ENCODE data around the gene GNRHR. TPM values are rescaled to one million over a fixed set of nuclear protein-coding genes. Genes with fewer than 3 reads are reported as not detected.
"Not testable (repeated sequence)": the region's sequence is repeated elsewhere in the genome, so short reads cannot be mapped to it uniquely, and the experiment has no call there.

GNRHR gene
- total and polyA plus RNA-seq, 2 donors (not counting 1 experiment from before 2014, with no cell fraction given) = not detected

DNA sequence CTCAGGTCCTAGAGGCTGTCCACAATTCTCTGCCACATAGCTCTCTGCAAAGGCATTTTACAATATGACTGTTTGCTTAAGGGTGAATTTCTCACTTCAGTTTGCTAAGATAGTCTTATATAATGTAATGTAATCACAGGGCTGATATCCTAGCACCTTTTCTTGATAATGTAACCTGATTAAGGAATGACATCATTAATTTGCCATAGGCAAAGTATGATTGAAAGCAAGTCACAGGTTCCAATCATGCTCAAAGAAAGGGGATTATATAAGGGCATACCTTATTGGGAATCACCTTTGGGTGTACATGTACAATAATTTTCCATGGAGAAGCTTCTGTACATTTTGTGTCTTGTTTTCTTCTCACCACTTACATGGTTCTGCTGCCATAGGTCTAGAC lies 18.9 kb downstream of the GNRHR start:
- Histone ChIP-seq H3K4me1 (ENCODE audit: control insufficient read depth, extremely low read depth, insufficient read depth, low read length) (no peaks in the 10 kb centered on the region), H3K79me2 (ENCODE audit: control insufficient read depth, insufficient read depth, low read length) (no peaks in the 10 kb centered on the region), H3K27ac (ENCODE audit: insufficient read depth, low read length) (no peak overlapping the region), H3K27me3 (ENCODE audit: control insufficient read depth, insufficient read depth, low read length) (no peaks in the 10 kb centered on the region), H3K9ac (ENCODE audit: insufficient read depth, low read length) (no peak overlapping the region), H4K20me1 (ENCODE audit: control insufficient read depth, extremely low read depth, insufficient read depth, low read length) (no peaks in the 10 kb centered on the region), H2AFZ (ENCODE audit: low read length) (no peak overlapping the region), H3K4me3 (replicated peaks in 1 of 4; ENCODE audit: control extremely low read depth in 1 of 4, insufficient read depth in 1 of 4, low read depth in 3 of 4, low read length in 4 of 4) (no peak overlapping the region), H3K9me3 (ENCODE audit: control insufficient read depth, insufficient read depth, low read depth, low read length) (no peaks in the 10 kb centered on the region), H3K36me3 (ENCODE audit: control insufficient read depth, insufficient read depth, low read length) (no peaks in the 10 kb centered on the region), H3K4me2 (ENCODE audit: extremely low read depth, insufficient read depth, low read length) (no peak overlapping the region)
- TF ChIP-seq, protein P1, sequence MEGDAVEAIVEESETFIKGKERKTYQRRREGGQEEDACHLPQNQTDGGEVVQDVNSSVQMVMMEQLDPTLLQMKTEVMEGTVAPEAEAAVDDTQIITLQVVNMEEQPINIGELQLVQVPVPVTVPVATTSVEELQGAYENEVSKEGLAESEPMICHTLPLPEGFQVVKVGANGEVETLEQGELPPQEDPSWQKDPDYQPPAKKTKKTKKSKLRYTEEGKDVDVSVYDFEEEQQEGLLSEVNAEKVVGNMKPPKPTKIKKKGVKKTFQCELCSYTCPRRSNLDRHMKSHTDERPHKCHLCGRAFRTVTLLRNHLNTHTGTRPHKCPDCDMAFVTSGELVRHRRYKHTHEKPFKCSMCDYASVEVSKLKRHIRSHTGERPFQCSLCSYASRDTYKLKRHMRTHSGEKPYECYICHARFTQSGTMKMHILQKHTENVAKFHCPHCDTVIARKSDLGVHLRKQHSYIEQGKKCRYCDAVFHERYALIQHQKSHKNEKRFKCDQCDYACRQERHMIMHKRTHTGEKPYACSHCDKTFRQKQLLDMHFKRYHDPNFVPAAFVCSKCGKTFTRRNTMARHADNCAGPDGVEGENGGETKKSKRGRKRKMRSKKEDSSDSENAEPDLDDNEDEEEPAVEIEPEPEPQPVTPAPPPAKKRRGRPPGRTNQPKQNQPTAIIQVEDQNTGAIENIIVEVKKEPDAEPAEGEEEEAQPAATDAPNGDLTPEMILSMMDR (conservative IDR thresholded peaks at IDR 0.05 in 1 of 2, IDR thresholded peaks at IDR 0.05 in 1 of 2; ENCODE audit: low read depth in 1 of 2, low read length in 2 of 2) = no peak
- no peak for DNase-seq (ENCODE audit: low read depth in 2 of 2)

DNA sequence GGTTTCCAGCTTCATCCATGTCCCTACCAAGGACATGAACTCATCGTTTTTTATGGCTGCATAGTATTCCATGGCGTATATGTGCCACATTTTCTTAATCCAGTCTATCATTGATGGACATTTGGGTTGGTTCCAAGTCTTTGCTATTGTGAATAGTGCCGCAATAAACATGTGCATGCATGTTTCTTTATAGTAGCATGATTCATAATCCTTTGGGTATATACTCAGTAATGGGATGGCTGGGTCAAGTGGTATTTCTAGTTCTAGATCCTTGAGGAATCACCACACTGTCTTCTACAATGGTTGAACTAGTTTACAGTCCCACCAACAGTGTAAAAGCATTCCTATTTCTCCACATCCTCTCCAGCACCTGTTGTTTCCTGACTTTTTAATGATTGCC lies 23.7 kb downstream of the GNRHR start:
- H3K27me3 ChIP-seq (ENCODE audit: control insufficient read depth, insufficient read depth, low read length); H3K4me2 ChIP-seq (ENCODE audit: extremely low read depth, insufficient read depth, low read length); H4K20me1 ChIP-seq (ENCODE audit: control insufficient read depth, extremely low read depth, insufficient read depth, low read length); H3K36me3 ChIP-seq (ENCODE audit: control insufficient read depth, insufficient read depth, low read length); H3K9me3 ChIP-seq (ENCODE audit: control insufficient read depth, insufficient read depth, low read depth, low read length); DNase-seq (ENCODE audit: low read depth in 2 of 2); H3K79me2 ChIP-seq (ENCODE audit: control insufficient read depth, insufficient read depth, low read length); H3K4me3 ChIP-seq (replicated peaks in 1 of 4; ENCODE audit: control extremely low read depth in 1 of 4, insufficient read depth in 1 of 4, low read depth in 3 of 4, low read length in 4 of 4); H2AFZ ChIP-seq (ENCODE audit: low read length); H3K4me1 ChIP-seq (ENCODE audit: control insufficient read depth, extremely low read depth, insufficient read depth, low read length); H3K27ac ChIP-seq (ENCODE audit: insufficient read depth, low read length); H3K9ac ChIP-seq (ENCODE audit: insufficient read depth, low read length): not testable (repeated sequence)

DNA sequence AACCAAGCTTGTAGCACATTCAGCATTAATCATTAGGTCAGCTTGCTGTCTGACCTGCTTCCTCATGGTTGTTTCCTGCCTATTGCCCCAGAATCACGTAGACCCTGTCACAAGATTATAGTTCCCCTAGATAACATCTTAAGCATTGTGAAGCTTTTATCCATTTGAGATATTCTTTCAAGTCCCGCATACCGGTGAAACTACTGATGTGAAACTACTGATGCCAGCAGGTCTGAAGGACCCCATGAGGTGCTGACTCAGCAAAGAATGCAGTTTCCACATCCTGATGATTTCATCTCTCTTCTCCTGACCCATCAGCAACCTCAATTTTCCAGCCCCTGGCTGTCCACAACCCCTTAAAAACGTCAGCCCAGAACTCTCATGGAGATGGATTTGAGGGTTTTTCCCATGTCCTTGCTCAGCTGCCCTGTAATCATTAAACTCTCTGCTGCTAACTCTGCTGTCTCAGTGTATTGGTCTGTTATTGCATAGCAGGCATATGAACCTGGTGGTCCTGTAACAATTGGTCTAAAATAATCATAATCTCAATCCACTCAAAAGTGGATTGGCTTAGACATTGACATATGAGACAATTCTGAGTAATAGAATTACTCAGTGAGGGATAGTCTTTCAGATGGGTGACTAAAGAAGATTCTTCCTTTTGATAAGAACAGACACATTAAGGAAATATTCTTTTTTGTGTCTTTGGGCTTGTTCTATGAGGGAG lies 26.9 kb downstream of the GNRHR start:
- Histone ChIP-seq H3K79me2 (ENCODE audit: control insufficient read depth, insufficient read depth, low read length) (no peaks in the 10 kb centered on the region), H3K4me3 (replicated peaks in 1 of 4; ENCODE audit: control extremely low read depth in 1 of 4, insufficient read depth in 1 of 4, low read depth in 3 of 4, low read length in 4 of 4) (no peak overlapping the region), H3K9ac (ENCODE audit: insufficient read depth, low read length) (no peak overlapping the region), H3K27ac (ENCODE audit: insufficient read depth, low read length) (no peak overlapping the region), H3K27me3 (ENCODE audit: control insufficient read depth, insufficient read depth, low read length) (no peaks in the 10 kb centered on the region), H4K20me1 (ENCODE audit: control insufficient read depth, extremely low read depth, insufficient read depth, low read length) (no peaks in the 10 kb centered on the region), H3K9me3 (ENCODE audit: control insufficient read depth, insufficient read depth, low read depth, low read length) (no peaks in the 10 kb centered on the region), H2AFZ (ENCODE audit: low read length) (no peak overlapping the region), H3K36me3 (ENCODE audit: control insufficient read depth, insufficient read depth, low read length) (no peaks in the 10 kb centered on the region), H3K4me2 (ENCODE audit: extremely low read depth, insufficient read depth, low read length) (no peak overlapping the region), H3K4me1 (ENCODE audit: control insufficient read depth, extremely low read depth, insufficient read depth, low read length) (no peaks in the 10 kb centered on the region)
- DNase-seq (ENCODE audit: low read depth in 2 of 2) = peak; percentile 35 to 91
- no peak for TF ChIP-seq EZH2 (IDR thresholded peaks at IDR 0.05; ENCODE audit: low read length, missing control alignments)
- TF ChIP-seq, protein P1 (conservative IDR thresholded peaks at IDR 0.05 in 1 of 2, IDR thresholded peaks at IDR 0.05 in 1 of 2; ENCODE audit: low read depth in 1 of 2, low read length in 2 of 2) = no peak

Data from fibroblast of lung (primary cell).